Measurements from ENCODE around the gene CD180. TPM values are rescaled to one million over a fixed set of nuclear protein-coding genes. Genes with fewer than 3 reads are reported as not detected.

CD180 gene
- 1.4 TPM for total RNA-seq

DNA sequence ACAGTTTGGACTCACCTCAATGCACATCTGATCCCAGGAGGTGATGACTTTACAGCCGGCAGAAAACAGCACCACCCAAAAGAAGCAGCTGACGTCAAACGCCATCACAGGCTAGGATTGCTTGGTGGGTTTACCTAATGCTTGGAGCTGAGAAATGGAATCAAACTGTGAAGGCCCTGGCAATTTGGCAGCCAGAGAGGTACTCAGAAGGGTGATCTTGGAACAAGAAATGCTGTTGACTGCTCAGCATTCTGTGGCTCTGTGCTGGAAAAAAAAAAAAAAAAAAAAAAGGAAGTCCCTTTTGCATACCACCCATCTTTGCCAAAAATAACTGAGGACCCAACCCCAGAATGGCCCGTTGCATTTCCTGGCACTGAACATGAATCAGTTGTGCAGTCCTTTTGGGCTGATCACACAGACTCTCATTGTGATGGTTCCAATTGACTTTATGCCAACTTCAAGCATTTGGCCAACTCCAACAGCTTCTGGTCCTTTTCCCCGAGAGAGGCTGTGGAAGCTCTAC lies at the start of gene CD180:
TSS of gene CD180 (minus strand) at position 263 of the 523 bp plus-strand sequence. CDS start at position 105, 158 bp downstream.

All from metanephros (tissue), 1 donor.